ENCODE results near the gene EHD4.

DNA sequence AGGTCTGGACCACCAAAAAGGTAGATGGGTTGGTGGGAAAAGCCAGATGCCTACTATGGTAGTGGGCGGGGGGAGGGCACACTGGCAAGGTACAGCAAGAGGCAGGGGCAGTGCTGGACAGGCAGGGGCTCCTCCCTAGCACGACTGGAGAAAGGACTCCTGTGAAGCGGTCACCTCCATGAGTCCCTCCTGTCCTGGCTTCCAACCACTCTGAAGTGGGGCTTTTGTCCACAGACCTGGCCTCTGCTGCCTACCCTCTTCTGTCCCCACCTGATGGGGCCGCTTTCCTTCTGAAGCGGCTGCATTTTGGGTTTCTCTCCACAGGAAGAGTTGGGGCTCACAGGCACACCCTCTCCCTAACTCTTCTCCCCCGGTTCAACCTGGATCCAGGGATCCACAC lies 75.8 kb downstream of the EHD4 start:
- TF ChIP-seq EZH2 (IDR thresholded peaks at IDR 0.05; ENCODE audit: borderline replicate concordance, low read length), result no peak
- TF ChIP-seq, protein P1, sequence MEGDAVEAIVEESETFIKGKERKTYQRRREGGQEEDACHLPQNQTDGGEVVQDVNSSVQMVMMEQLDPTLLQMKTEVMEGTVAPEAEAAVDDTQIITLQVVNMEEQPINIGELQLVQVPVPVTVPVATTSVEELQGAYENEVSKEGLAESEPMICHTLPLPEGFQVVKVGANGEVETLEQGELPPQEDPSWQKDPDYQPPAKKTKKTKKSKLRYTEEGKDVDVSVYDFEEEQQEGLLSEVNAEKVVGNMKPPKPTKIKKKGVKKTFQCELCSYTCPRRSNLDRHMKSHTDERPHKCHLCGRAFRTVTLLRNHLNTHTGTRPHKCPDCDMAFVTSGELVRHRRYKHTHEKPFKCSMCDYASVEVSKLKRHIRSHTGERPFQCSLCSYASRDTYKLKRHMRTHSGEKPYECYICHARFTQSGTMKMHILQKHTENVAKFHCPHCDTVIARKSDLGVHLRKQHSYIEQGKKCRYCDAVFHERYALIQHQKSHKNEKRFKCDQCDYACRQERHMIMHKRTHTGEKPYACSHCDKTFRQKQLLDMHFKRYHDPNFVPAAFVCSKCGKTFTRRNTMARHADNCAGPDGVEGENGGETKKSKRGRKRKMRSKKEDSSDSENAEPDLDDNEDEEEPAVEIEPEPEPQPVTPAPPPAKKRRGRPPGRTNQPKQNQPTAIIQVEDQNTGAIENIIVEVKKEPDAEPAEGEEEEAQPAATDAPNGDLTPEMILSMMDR (IDR thresholded peaks at IDR 0.05; ENCODE audit: low read length), result no peak
